GM12872 (cell line): ENCODE data around the gene CD163L1.

Experiments
- CTCF ChIP-seq: IDR thresholded peaks from 3 replicates; pipeline ENCODE4 v1.5.1; 2011; ENCODE audit warnings: low read depth, mild to moderate bottlenecking, low read length, moderate library complexity; ENCODE audit not compliant: insufficient read depth

Gene CD163L1

GRCh38 chr12:7439579-7440505 is 4.1 kb downstream of the CD163L1 start:
- no peak for TF ChIP-seq CTCF

GRCh38 chr12:7434670-7435069 is 9.3 kb downstream of the CD163L1 start:
- TF ChIP-seq CTCF: no peak

- no peak for TF ChIP-seq CTCF
Observed at GRCh38 chr12:7433276-7433822, 10.6 kb downstream of the CD163L1 start.

GRCh38 chr12:7431993-7432685 is 11.8 kb downstream of the CD163L1 start:
- no peak for TF ChIP-seq CTCF

GRCh38 chr12:7411343-7411742 is 32.6 kb downstream of the CD163L1 start:
- TF ChIP-seq CTCF: no peak

- no peak for TF ChIP-seq CTCF
Observed at GRCh38 chr12:7404275-7404674, 39.7 kb downstream of the CD163L1 start.

DNA sequence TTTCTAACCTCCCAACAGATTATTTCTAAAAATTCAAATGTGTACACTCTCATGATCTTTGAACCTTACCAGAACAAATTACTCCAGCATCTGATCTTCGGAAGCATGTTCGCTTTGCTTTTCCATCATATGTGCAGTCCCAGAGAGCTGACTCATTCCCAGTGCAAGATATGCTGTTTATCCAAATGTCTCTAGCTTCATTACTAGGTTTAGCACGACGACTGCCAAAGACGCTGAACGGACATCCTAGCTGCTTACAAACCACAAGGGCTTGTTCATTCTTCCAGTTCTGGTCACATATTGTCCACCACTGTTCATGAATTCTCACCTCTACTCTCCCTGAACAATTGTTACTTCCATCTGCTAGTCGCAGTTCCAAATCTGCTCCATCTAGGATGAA is 40.5 kb downstream of the CD163L1 start:
- no peak for TF ChIP-seq CTCF
